Measurements from ENCODE around the gene GRIN2C. TPM values are rescaled to one million over a fixed set of nuclear protein-coding genes. Genes with fewer than 3 reads are reported as not detected.

The GRIN2C gene
- total RNA-seq, 1 experiment from 2014 or later: not detected

DNA sequence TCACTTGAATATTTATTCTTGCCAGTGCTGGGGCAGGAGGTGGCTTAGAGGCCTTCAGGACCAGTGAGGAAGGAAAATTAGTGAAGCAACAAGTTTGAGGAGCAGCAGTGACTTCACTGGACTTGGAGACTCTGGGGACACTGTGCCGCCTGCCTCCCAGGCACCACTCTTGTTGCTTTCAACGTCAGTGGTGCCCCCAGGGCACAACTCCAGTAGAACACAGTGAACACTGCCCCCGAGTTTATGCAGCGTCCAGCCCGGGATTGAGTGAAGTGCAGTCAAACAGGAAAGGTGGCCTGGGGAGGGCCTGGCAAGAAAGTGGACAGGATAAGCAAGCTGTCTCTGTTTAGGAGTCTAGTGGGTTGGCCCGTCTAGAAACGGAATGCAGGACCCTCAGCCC is 59.2 kb downstream of the GRIN2C start:
- H3K36me3 Mint-ChIP-seq (ENCODE audit: insufficient read depth, unreplicated experiment): peaks cover 5% of the 10 kb centered on the region
- no peaks in the 10 kb centered on the region for H3K27me3 Mint-ChIP-seq (ENCODE audit: unreplicated experiment)
- BruUV-seq (replicated peaks): no TSS peak
- TF ChIP-seq, protein P1, sequence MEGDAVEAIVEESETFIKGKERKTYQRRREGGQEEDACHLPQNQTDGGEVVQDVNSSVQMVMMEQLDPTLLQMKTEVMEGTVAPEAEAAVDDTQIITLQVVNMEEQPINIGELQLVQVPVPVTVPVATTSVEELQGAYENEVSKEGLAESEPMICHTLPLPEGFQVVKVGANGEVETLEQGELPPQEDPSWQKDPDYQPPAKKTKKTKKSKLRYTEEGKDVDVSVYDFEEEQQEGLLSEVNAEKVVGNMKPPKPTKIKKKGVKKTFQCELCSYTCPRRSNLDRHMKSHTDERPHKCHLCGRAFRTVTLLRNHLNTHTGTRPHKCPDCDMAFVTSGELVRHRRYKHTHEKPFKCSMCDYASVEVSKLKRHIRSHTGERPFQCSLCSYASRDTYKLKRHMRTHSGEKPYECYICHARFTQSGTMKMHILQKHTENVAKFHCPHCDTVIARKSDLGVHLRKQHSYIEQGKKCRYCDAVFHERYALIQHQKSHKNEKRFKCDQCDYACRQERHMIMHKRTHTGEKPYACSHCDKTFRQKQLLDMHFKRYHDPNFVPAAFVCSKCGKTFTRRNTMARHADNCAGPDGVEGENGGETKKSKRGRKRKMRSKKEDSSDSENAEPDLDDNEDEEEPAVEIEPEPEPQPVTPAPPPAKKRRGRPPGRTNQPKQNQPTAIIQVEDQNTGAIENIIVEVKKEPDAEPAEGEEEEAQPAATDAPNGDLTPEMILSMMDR (IDR thresholded peaks at IDR 0.05; ENCODE audit: unreplicated experiment): no peak
- H3K9me3 Mint-ChIP-seq (ENCODE audit: low read depth, unreplicated experiment): no peaks in the 10 kb centered on the region
- H3K4me1 Mint-ChIP-seq (ENCODE audit: low read depth, unreplicated experiment): no peaks in the 10 kb centered on the region
- H3K4me3 Mint-ChIP-seq (ENCODE audit: low read depth, unreplicated experiment): no peak overlapping the region
- intact Hi-C loops (cut with micrococcal nuclease; ENCODE audit: unreplicated experiment): no loop called here
- H3K27ac Mint-ChIP-seq (ENCODE audit: unreplicated experiment): no peak overlapping the region
- DNase-seq: no peak
- CTCF ChIA-PET: no interaction called here

GRCh38 chr17:74799097-74799496 is 60.6 kb downstream of the GRIN2C start:
- no TSS peak for BruUV-seq (replicated peaks)
- TF ChIP-seq, protein P1 (IDR thresholded peaks at IDR 0.05; ENCODE audit: unreplicated experiment): no peak
- intact Hi-C loops (cut with micrococcal nuclease; ENCODE audit: unreplicated experiment): no loop called here
- no peak for DNase-seq
- H3K27ac Mint-ChIP-seq (ENCODE audit: unreplicated experiment): no peak overlapping the region
- H3K9me3 Mint-ChIP-seq (ENCODE audit: low read depth, unreplicated experiment): no peaks in the 10 kb centered on the region
- CTCF ChIA-PET: no interaction called here
- H3K4me1 Mint-ChIP-seq (ENCODE audit: low read depth, unreplicated experiment): no peaks in the 10 kb centered on the region
- no peaks in the 10 kb centered on the region for H3K27me3 Mint-ChIP-seq (ENCODE audit: unreplicated experiment)
- peaks cover 5% of the 10 kb centered on the region for H3K36me3 Mint-ChIP-seq (ENCODE audit: insufficient read depth, unreplicated experiment)
- no peak overlapping the region for H3K4me3 Mint-ChIP-seq (ENCODE audit: low read depth, unreplicated experiment)

DNA sequence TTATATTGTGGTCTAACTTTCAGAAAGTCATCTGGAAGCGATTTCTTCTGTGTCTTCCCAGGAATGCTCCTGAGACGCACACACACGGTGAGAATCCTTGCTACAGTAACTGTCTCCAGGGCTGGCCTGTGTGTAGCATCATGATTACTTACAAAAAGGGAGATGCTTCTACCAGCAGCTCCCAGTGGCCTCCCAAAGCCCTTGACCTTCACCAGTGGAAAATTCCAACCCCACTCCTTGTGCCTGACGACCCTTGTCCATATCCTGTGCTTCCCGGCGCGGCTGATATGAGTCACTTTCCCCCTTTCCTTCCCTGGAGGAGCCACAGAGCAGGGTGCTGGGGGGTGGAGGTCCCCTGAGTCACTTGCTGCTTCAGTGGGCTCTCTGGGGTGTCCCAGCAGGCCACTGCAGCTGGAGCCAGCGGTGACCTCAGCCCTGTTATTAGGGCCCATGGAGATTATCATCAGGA is 61.4 kb downstream of the GRIN2C start:
- TF ChIP-seq, protein P1 (IDR thresholded peaks at IDR 0.05; ENCODE audit: unreplicated experiment): no peak
- CTCF ChIA-PET: no interaction called here
- H3K4me1 Mint-ChIP-seq (ENCODE audit: low read depth, unreplicated experiment): no peaks in the 10 kb centered on the region
- no peaks in the 10 kb centered on the region for H3K9me3 Mint-ChIP-seq (ENCODE audit: low read depth, unreplicated experiment)
- no peak overlapping the region for H3K4me3 Mint-ChIP-seq (ENCODE audit: low read depth, unreplicated experiment)
- peaks cover 5% of the 10 kb centered on the region for H3K36me3 Mint-ChIP-seq (ENCODE audit: insufficient read depth, unreplicated experiment)
- no TSS peak for BruUV-seq (replicated peaks)
- H3K27ac Mint-ChIP-seq (ENCODE audit: unreplicated experiment): no peak overlapping the region
- DNase-seq: no peak
- intact Hi-C loops (cut with micrococcal nuclease; ENCODE audit: unreplicated experiment): no loop called here
- H3K27me3 Mint-ChIP-seq (ENCODE audit: unreplicated experiment): no peaks in the 10 kb centered on the region

- DNase-seq: no peak
- Mint-ChIP-seq H3K27ac (ENCODE audit: unreplicated experiment) (no peak overlapping the region), H3K36me3 (ENCODE audit: insufficient read depth, unreplicated experiment) (peaks cover 5% of the 10 kb centered on the region), H3K9me3 (ENCODE audit: low read depth, unreplicated experiment) (no peaks in the 10 kb centered on the region), H3K27me3 (ENCODE audit: unreplicated experiment) (no peaks in the 10 kb centered on the region), H3K4me3 (ENCODE audit: low read depth, unreplicated experiment) (no peak overlapping the region), H3K4me1 (ENCODE audit: low read depth, unreplicated experiment) (no peaks in the 10 kb centered on the region)
- CTCF ChIA-PET: no interaction called here
- TF ChIP-seq, protein P1 (IDR thresholded peaks at IDR 0.05; ENCODE audit: unreplicated experiment): no peak
- no TSS peak for BruUV-seq (replicated peaks)
- intact Hi-C loops (cut with micrococcal nuclease; ENCODE audit: unreplicated experiment): no loop called here
These were observed 61.9 kb downstream of the GRIN2C start for GRCh38 chr17:74797824-74798223.
